SU-DHL-6 (cell line): ENCODE data around the gene GPRASP1.

ENCODE experiments used
- CTCF ChIP-seq: fragments of 200-600 bp; sonication (generic); IDR thresholded peaks from one replicate; pipeline ENCODE4 v1.5.1; 2017; ENCODE audit warnings: antibody characterized with exemption, mild to moderate bottlenecking, low read length, moderate library complexity; ENCODE audit not compliant: insufficient read depth, poor library complexity, severe bottlenecking
- EZH2phosphoT487 ChIP-seq: fragments of 200-600 bp; sonication (generic), shearing (Covaris generic); conservative IDR thresholded peaks from 2 replicates; pipeline ENCODE4 v1.6.1; 2018; ENCODE audit warnings: mild to moderate bottlenecking, antibody characterized with exemption, low read length, moderate library complexity, mixed read lengths

- TF ChIP-seq EZH2phosphoT487 (no peak), CTCF (no peak)
These were observed at the start of gene GPRASP1 for GRCh38 chrX:102651242-102652011.
